Measurements from ENCODE around the gene BRSK2.
"Not testable (repeated sequence)": the region's sequence is repeated elsewhere in the genome, so short reads cannot be mapped to it uniquely, and the experiment has no call there.

Gene BRSK2

GRCh38 chr11:1410366-1411291 lies 20.9 kb downstream of the BRSK2 start:
- DNase-seq, result no peak

GRCh38 chr11:1411301-1411700 lies 21.6 kb downstream of the BRSK2 start:
- DNase-seq, result no peak

GRCh38 chr11:1411739-1412138 lies 22.0 kb downstream of the BRSK2 start:
- not testable (repeated sequence) for DNase-seq

GRCh38 chr11:1412377-1413095 lies 22.8 kb downstream of the BRSK2 start:
- no peak for DNase-seq

GRCh38 chr11:1414650-1415049 lies 24.9 kb downstream of the BRSK2 start:
- DNase-seq, result no peak

GRCh38 chr11:1415631-1416030 lies 25.9 kb downstream of the BRSK2 start:
- DNase-seq, result no peak

- DNase-seq, result not testable (repeated sequence)
These were observed 28.6 kb downstream of the BRSK2 start for GRCh38 chr11:1418192-1418795.

- no peak for DNase-seq
These were observed 30.1 kb downstream of the BRSK2 start for GRCh38 chr11:1419811-1420210.

- DNase-seq, result no peak
These were observed 31.6 kb downstream of the BRSK2 start for GRCh38 chr11:1421291-1421690.

GRCh38 chr11:1422481-1422880 lies 32.7 kb downstream of the BRSK2 start:
- no peak for DNase-seq

- no peak for DNase-seq
These were observed 33.2 kb downstream of the BRSK2 start for GRCh38 chr11:1422981-1423380.

- DNase-seq, result not testable (repeated sequence)
These were observed 33.7 kb downstream of the BRSK2 start for GRCh38 chr11:1423406-1423805.

GRCh38 chr11:1425006-1425405 lies 35.3 kb downstream of the BRSK2 start:
- DNase-seq, result no peak

- no peak for DNase-seq
These were observed 35.7 kb downstream of the BRSK2 start for GRCh38 chr11:1425439-1425838.

GRCh38 chr11:1428762-1429316 lies 39.1 kb downstream of the BRSK2 start:
- no peak for DNase-seq

- no peak for DNase-seq
These were observed 43.8 kb downstream of the BRSK2 start for GRCh38 chr11:1433568-1433967.

GRCh38 chr11:1433977-1434640 lies 44.4 kb downstream of the BRSK2 start:
- no peak for DNase-seq

- DNase-seq, result not testable (repeated sequence)
These were observed 45.7 kb downstream of the BRSK2 start for GRCh38 chr11:1435479-1435819.

GRCh38 chr11:1435820-1436467 lies 46.2 kb downstream of the BRSK2 start:
- no peak for DNase-seq

GRCh38 chr11:1436468-1437039 lies 46.8 kb downstream of the BRSK2 start:
- no peak for DNase-seq

- no peak for DNase-seq
These were observed 47.8 kb downstream of the BRSK2 start for GRCh38 chr11:1437500-1437899.

Data from NCI-H187 (cell line).